ENCODE measurements around the gene CEACAM3. TPM values are rescaled to one million over a fixed set of nuclear protein-coding genes. Genes with fewer than 3 reads are reported as not detected.
A peak's percentile ranks its signal among the peaks of the same experiment; 100 is the strongest.

Gene CEACAM3
- total RNA-seq, 4 donors from 2014 or later: not detected

DNA sequence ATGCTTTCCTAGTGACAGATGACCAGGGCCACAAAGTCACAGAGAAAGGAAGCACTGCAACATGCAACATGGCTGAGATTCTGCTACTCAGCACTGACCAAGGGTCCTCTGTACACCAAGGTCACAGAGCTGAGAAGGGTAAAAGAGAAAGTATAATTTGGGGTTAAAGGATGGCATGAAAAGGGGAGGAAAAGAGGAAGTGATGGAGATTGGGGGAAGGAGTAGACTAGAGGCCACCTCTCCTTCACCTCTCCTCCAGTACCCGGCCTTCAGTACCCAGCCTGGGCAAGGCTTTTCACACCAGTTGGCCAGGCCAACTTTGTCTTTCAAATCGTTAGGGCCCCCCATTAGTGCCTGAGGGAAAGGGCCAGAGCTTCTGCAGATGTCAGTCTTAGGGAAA is 57.4 kb downstream of the CEACAM3 start:
- H3K4me3 ChIP-seq: no peak overlapping the region
- no peak overlapping the region for H3K27ac ChIP-seq

DNA sequence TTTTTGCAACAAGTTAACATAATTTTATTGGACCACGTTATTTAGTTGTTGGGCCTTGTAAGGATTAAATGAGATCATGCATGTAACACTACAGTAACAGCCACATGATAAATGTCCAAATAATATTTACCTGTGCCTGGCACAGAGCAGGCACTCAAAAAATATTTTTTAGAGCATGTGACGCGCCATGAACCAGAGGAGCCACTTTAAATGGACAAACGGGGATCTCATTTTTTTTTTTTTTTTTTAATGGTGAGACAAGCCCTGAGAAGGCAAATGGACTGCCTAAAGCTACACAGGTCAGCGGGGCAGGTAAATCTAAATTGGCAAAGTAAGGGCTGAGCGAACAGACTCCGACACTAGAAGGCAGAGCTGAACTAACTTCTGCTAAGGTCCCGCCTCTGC is 62.8 kb downstream of the CEACAM3 start:
- no peaks in the 10 kb centered on the region for H3K9me3 ChIP-seq
- peaks cover 0 to 29% (median 0%) of the 10 kb centered on the region in 3 donors for H3K36me3 ChIP-seq
- TF ChIP-seq POLR2A (IDR thresholded peaks at IDR 0.05): no peak
- TF ChIP-seq, protein P1, sequence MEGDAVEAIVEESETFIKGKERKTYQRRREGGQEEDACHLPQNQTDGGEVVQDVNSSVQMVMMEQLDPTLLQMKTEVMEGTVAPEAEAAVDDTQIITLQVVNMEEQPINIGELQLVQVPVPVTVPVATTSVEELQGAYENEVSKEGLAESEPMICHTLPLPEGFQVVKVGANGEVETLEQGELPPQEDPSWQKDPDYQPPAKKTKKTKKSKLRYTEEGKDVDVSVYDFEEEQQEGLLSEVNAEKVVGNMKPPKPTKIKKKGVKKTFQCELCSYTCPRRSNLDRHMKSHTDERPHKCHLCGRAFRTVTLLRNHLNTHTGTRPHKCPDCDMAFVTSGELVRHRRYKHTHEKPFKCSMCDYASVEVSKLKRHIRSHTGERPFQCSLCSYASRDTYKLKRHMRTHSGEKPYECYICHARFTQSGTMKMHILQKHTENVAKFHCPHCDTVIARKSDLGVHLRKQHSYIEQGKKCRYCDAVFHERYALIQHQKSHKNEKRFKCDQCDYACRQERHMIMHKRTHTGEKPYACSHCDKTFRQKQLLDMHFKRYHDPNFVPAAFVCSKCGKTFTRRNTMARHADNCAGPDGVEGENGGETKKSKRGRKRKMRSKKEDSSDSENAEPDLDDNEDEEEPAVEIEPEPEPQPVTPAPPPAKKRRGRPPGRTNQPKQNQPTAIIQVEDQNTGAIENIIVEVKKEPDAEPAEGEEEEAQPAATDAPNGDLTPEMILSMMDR (IDR thresholded peaks at IDR 0.05): no peak
- H3K4me1 ChIP-seq: peaks cover 0 to 36% (median 24%) of the 10 kb centered on the region in 4 donors
- no peaks in the 10 kb centered on the region for H3K27me3 ChIP-seq
- H3K27ac ChIP-seq: peak overlapping the region; percentile 3 to 97 (median 94)
- peak overlapping the region in 3 of 4 donors; percentile 80 to 98 (median 96) for H3K4me3 ChIP-seq
- DNase-seq: no peak

More for the DNA sequence above, 57.4 kb downstream of the CEACAM3 start:
- Histone ChIP-seq H3K36me3 (no peaks in the 10 kb centered on the region), H3K4me1 (no peaks in the 10 kb centered on the region), H3K9me3 (no peaks in the 10 kb centered on the region), H3K27me3 (no peaks in the 10 kb centered on the region)
- TF ChIP-seq, protein P1 (IDR thresholded peaks at IDR 0.05): no peak
- TF ChIP-seq POLR2A (IDR thresholded peaks at IDR 0.05): no peak
- no peak for DNase-seq

DNA sequence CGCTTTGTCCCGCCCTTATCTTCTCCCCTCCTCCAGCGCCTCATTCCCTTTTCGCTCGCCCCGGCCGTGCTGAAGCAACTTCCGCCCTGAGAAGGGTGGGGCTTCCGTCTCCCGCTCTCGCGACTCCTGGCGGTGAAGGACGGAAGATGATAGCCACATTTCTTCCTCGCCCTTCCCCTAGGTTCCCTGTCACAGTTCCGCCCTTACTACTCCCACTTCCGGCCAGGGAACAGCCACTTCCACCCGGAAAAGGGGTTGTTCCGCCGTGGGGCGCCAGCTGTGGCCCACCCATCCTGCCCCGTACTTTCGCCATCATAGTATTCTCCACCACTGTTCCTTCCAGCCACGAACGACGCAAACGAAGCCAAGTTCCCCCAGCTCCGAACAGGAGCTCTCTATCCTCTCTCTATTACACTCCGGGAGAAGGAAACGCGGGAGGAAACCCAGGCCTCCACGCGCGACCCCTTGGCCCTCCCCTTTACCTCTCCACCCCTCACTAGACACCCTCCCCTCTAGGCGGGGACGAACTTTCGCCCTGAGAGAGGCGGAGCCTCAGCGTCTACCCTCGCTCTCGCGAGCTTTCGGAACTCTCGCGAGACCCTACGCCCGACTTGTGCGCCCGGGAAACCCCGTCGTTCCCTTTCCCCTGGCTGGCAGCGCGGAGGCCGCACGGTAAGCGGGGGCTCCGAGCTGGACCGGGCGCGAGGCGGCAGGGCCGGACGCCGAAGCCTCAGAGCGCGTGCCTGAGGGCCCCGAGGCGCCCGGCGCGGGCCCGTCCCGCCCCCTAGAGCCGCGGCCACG is 63.4 kb downstream of the CEACAM3 start, which contains the start of gene RPS19:
Gene RPS19 (plus strand): TSS at position 638 of the 801 bp plus-strand sequence. CDS start 520 bp downstream, outside the sequence.
- Histone ChIP-seq H3K4me3 (peak within 1 kb of the TSS; percentile 80 to 98 (median 90)), H3K27me3 (no peaks in the 10 kb centered on the region), H3K27ac (peak within 1 kb of the TSS; percentile 90 to 97 (median 94)), H3K4me1 (peaks cover 0 to 41% (median 24%) of the 10 kb centered on the region in 4 donors), H3K9me3 (no peaks in the 10 kb centered on the region), H3K36me3 (peaks cover 0 to 35% (median 0%) of the 10 kb centered on the region in 3 donors)
- TF ChIP-seq POLR2A (IDR thresholded peaks at IDR 0.05): peak; percentile 59 to 65
- TF ChIP-seq, protein P1 (IDR thresholded peaks at IDR 0.05): peak; percentile 75 to 91 (median 83)
- peak; percentile 96 to 99 (median 98) for DNase-seq

DNA sequence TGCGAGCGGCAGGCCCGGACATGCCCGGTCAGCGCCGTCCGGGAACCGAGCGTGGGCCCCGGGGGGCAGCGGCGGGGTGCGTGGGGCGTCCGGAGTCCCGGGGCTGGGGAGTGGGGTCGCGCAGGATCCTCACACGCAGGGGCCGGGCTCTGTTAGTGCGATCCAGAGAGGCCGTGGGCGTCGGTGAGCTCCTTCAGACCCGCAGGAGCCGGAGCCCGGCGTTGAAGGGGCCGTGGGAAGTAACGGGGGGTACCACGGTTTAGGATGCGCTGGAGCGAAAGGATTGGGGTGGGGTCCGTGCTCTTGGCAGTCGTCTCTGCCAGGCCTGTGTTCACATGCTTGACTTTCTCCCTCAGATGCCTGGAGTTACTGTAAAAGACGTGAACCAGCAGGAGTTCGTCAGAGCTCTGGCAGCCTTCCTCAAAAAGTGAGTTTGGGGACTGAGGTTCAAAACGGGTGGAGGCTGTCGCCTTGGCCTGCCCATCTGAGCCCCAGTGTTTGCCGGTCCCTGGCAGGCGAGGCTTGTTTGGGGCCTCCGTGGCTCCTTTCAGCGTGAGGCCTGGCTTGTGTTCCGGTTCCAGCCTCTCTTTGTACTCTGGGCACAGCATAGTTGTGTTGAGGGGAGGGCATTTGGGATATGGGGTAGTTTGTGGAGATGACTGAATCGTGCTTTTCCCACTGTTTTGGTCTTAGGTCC is 64.2 kb downstream of the CEACAM3 start:
- Histone ChIP-seq H3K4me1 (peaks cover 0 to 41% (median 24%) of the 10 kb centered on the region in 4 donors), H3K9me3 (no peaks in the 10 kb centered on the region), H3K36me3 (peaks cover 0 to 42% (median 0%) of the 10 kb centered on the region in 3 donors), H3K27ac (peak overlapping the region; percentile 90 to 97 (median 94)), H3K27me3 (no peaks in the 10 kb centered on the region), H3K4me3 (peak overlapping the region; percentile 80 to 98 (median 90))
- no peak for TF ChIP-seq POLR2A (IDR thresholded peaks at IDR 0.05)
- TF ChIP-seq, protein P1 (IDR thresholded peaks at IDR 0.05): no peak
- no peak for DNase-seq

Other genes starting within 250 kb of the CEACAM3 start
- gene CEACAM21, start 220.4 kb upstream of the CEACAM3 start, total RNA-seq: 1 to 10 TPM in 3 of 4 donors, not detected in 1; 1.7 to 9.9 (median 2.5) TPM
- not detected for gene CEACAM4, start 169.5 kb upstream of the CEACAM3 start, total RNA-seq
- not detected for gene CEACAM7, start 108.3 kb upstream of the CEACAM3 start, total RNA-seq
- 100 to 1,000 TPM in 2 of 4 donors, 10 to 100 TPM in 2; 63.9 to 113 (median 99.3) TPM for gene CEACAM5, start 88.0 kb upstream of the CEACAM3 start, total RNA-seq
- gene CEACAM6, start 41.1 kb upstream of the CEACAM3 start, total RNA-seq: 10 to 100 TPM in 2 of 4 donors, 1 to 10 TPM in 1, not detected in 1; 6.8 to 31.9 (median 10.5) TPM
- gene LYPD4, start 48.1 kb downstream of the CEACAM3 start, total RNA-seq: not detected
- gene DMRTC2, start 48.5 kb downstream of the CEACAM3 start, total RNA-seq: not detected
- 100 to 1,000 TPM; 363 to 861 (median 619) TPM for gene RPS19, start 63.7 kb downstream of the CEACAM3 start, total RNA-seq
- 10 to 100 TPM in 1 of 4 donors, 1 to 10 TPM in 3; 2.8 to 65.2 (median 4.2) TPM for gene CD79A, start 80.7 kb downstream of the CEACAM3 start, total RNA-seq
- 100 to 1,000 TPM in 3 of 4 donors, 10 to 100 TPM in 1; 90.0 to 368 (median 148) TPM for gene ARHGEF1, start 86.6 kb downstream of the CEACAM3 start, total RNA-seq
- 1 to 10 TPM in 2 of 4 donors, under 1 TPM in 1, not detected in 1; 0.94 to 1.7 (median 1.7) TPM for gene ERFL, start 131.9 kb downstream of the CEACAM3 start, total RNA-seq
- 100 to 1,000 TPM in 3 of 4 donors, 10 to 100 TPM in 1; 81.7 to 146 (median 124) TPM for gene RABAC1, start 162.7 kb downstream of the CEACAM3 start, total RNA-seq
- gene ATP1A3, start 197.6 kb downstream of the CEACAM3 start, total RNA-seq: 1 to 10 TPM in 1 of 4 donors, under 1 TPM in 3; 0.35 to 1.3 (median 0.81) TPM

All from Peyer's patch (tissue), 4 donors.